SK-N-SH (cell line): Measurements from ENCODE around the gene NUMB.

Source experiments
- CTCF ChIP-seq: fragments of 200-600 bp; sonication (generic); IDR thresholded peaks from 2 replicates; pipeline ENCODE4 v1.6.1; 2017; ENCODE audit warnings: antibody characterized with exemption, mild to moderate bottlenecking, moderate library complexity
- EP300 ChIP-seq, 2 experiments: IDR thresholded peaks; 2 replicates each; pipeline versions ENCODE4 v1.4.0 to v1.6.1; 2012; ENCODE audit warnings: borderline replicate concordance in 1 of 2, low read depth in 1 of 2, low read length in 1 of 2
- FOXM1 ChIP-seq: IDR thresholded peaks from 2 replicates; pipeline ENCODE4 v1.4.0; 2012; ENCODE audit warnings: low read depth, mild to moderate bottlenecking
- GABPA ChIP-seq: IDR thresholded peaks from 2 replicates; pipeline ENCODE4 v1.4.0; 2012; ENCODE audit warnings: low read depth, mild to moderate bottlenecking
- JUND ChIP-seq: IDR thresholded peaks from 2 replicates; pipeline ENCODE4 v1.4.0; 2012
- MEF2A ChIP-seq: IDR thresholded peaks from 2 replicates; pipeline ENCODE4 v1.4.0; 2012; ENCODE audit warnings: low read depth, borderline replicate concordance
- MXI1 ChIP-seq: IDR thresholded peaks from 2 replicates; pipeline ENCODE4 v1.6.1; 2012; ENCODE audit warnings: mild to moderate bottlenecking, low read depth, low read length, improper control_type of control experiment
- NFIC ChIP-seq: IDR thresholded peaks from 2 replicates; pipeline ENCODE4 v1.4.0; 2012; ENCODE audit warnings: borderline replicate concordance
- NRF1 ChIP-seq: IDR thresholded peaks from 2 replicates; pipeline ENCODE4 v1.6.1; 2012; ENCODE audit warnings: low read depth, mild to moderate bottlenecking, low read length
- RAD21 ChIP-seq: IDR thresholded peaks from 2 replicates; pipeline ENCODE4 v1.6.1; 2012; ENCODE audit warnings: mild to moderate bottlenecking, low read length

- no peak for TF ChIP-seq MXI1
- TF ChIP-seq JUND = no peak
- no peak for TF ChIP-seq CTCF
- no peak for TF ChIP-seq FOXM1
- no peak for TF ChIP-seq EP300 (IDR thresholded peaks at IDR 0.05; ENCODE audit: borderline replicate concordance in 1 of 2, low read depth in 1 of 2, low read length in 1 of 2)
- no peak for TF ChIP-seq RAD21
- no peak for TF ChIP-seq NFIC
- no peak for TF ChIP-seq NRF1
- TF ChIP-seq GABPA = no peak
- TF ChIP-seq MEF2A = no peak
Measured at GRCh38 chr14:73243748-73244147, 214.6 kb downstream of the NUMB start.
